ENCODE results near the gene GALNT14.
"Not testable (repeated sequence)": the region's sequence is repeated elsewhere in the genome, so short reads cannot be mapped to it uniquely, and the experiment has no call there.

The GALNT14 gene

GRCh38 chr2:31138037-31138962 lies at the start of gene GALNT14:
TSS of gene GALNT14 (minus strand) at chr2:31138440. CDS start at chr2:31138086, 354 bp downstream.
- no peaks in the 10 kb centered on the region for H3K36me3 ChIP-seq (ENCODE audit: control insufficient read depth, insufficient read depth, low read length)
- H3K4me3 ChIP-seq (ENCODE audit: low read depth, low read length) = peak within 1 kb of the TSS; percentile 37
- H3K9me3 ChIP-seq (ENCODE audit: control insufficient read depth, low read length) = no peaks in the 10 kb centered on the region
- H3K4me1 ChIP-seq = no peaks in the 10 kb centered on the region
- H3K79me2 ChIP-seq = no peaks in the 10 kb centered on the region
- H3K9ac ChIP-seq = no peak within 1 kb of the TSS
- H2AFZ ChIP-seq = peak within 1 kb of the TSS; percentile 93
- peak within 1 kb of the TSS; percentile 86 for H3K4me2 ChIP-seq (ENCODE audit: low read length)
- no peak within 1 kb of the TSS for H3K27ac ChIP-seq
- TF ChIP-seq CTCF (IDR thresholded peaks at IDR 0.05) = peak; percentile 53
- H3K27me3 ChIP-seq (ENCODE audit: control insufficient read depth, insufficient read depth, low read length) = peaks cover 4% of the 10 kb centered on the region

GRCh38 chr2:31187166-31187565 lies 48.9 kb upstream of the GALNT14 start:
- H2AFZ ChIP-seq = no peak overlapping the region
- no peaks in the 10 kb centered on the region for H3K9me3 ChIP-seq (ENCODE audit: control insufficient read depth, low read length)
- no peak overlapping the region for H3K27ac ChIP-seq
- H3K4me2 ChIP-seq (ENCODE audit: low read length) = no peak overlapping the region
- H3K27me3 ChIP-seq (ENCODE audit: control insufficient read depth, insufficient read depth, low read length) = no peaks in the 10 kb centered on the region
- H3K4me1 ChIP-seq = no peaks in the 10 kb centered on the region
- no peak overlapping the region for H3K4me3 ChIP-seq (ENCODE audit: low read depth, low read length)
- no peaks in the 10 kb centered on the region for H3K36me3 ChIP-seq (ENCODE audit: control insufficient read depth, insufficient read depth, low read length)
- H3K9ac ChIP-seq = no peak overlapping the region
- TF ChIP-seq CTCF (IDR thresholded peaks at IDR 0.05) = no peak
- H3K79me2 ChIP-seq = no peaks in the 10 kb centered on the region

GRCh38 chr2:31183973-31184372 lies 45.7 kb upstream of the GALNT14 start:
- not testable (repeated sequence) for H3K79me2 ChIP-seq; H3K9ac ChIP-seq; H3K27ac ChIP-seq; H3K4me1 ChIP-seq; H3K9me3 ChIP-seq (ENCODE audit: control insufficient read depth, low read length); H3K36me3 ChIP-seq (ENCODE audit: control insufficient read depth, insufficient read depth, low read length); H3K4me3 ChIP-seq (ENCODE audit: low read depth, low read length); H3K4me2 ChIP-seq (ENCODE audit: low read length); H3K27me3 ChIP-seq (ENCODE audit: control insufficient read depth, insufficient read depth, low read length); H2AFZ ChIP-seq

- Histone ChIP-seq H3K36me3 (ENCODE audit: control insufficient read depth, insufficient read depth, low read length) (no peaks in the 10 kb centered on the region), H3K4me2 (ENCODE audit: low read length) (no peak overlapping the region), H3K4me3 (ENCODE audit: low read depth, low read length) (no peak overlapping the region), H3K4me1 (no peaks in the 10 kb centered on the region), H3K9me3 (ENCODE audit: control insufficient read depth, low read length) (no peaks in the 10 kb centered on the region), H3K27me3 (ENCODE audit: control insufficient read depth, insufficient read depth, low read length) (no peaks in the 10 kb centered on the region), H3K9ac (no peak overlapping the region), H2AFZ (no peak overlapping the region), H3K27ac (no peak overlapping the region), H3K79me2 (no peaks in the 10 kb centered on the region)
- no peak for TF ChIP-seq CTCF (IDR thresholded peaks at IDR 0.05)
These were observed 38.5 kb upstream of the GALNT14 start for GRCh38 chr2:31176742-31177141.

- Histone ChIP-seq H3K36me3 (ENCODE audit: control insufficient read depth, insufficient read depth, low read length) (no peaks in the 10 kb centered on the region), H3K9ac (no peak overlapping the region), H3K79me2 (no peaks in the 10 kb centered on the region), H3K4me1 (no peaks in the 10 kb centered on the region), H2AFZ (no peak overlapping the region), H3K27ac (no peak overlapping the region), H3K27me3 (ENCODE audit: control insufficient read depth, insufficient read depth, low read length) (no peaks in the 10 kb centered on the region), H3K9me3 (ENCODE audit: control insufficient read depth, low read length) (no peaks in the 10 kb centered on the region), H3K4me2 (ENCODE audit: low read length) (no peak overlapping the region), H3K4me3 (ENCODE audit: low read depth, low read length) (no peak overlapping the region)
- no peak for TF ChIP-seq CTCF (IDR thresholded peaks at IDR 0.05)
These were observed 32.9 kb upstream of the GALNT14 start for GRCh38 chr2:31171142-31171541.

Data from parathyroid adenoma (tissue), 2 donors.